Stomach (tissue), 9 donors: ENCODE results near the gene RET. TPM values are rescaled to one million over a fixed set of nuclear protein-coding genes. Genes with fewer than 3 reads are reported as not detected.
"Not testable (repeated sequence)": the region's sequence is repeated elsewhere in the genome, so short reads cannot be mapped to it uniquely, and the experiment has no call there.

ENCODE experiments used
- DNase-seq, 2 donors: peaks; one replicate each; pipeline versions ENCODE4 v3.0.0 to v3.0.0-alpha.2; 2013 to 2019
- H3K27ac ChIP-seq, 5 donors: fragments of 200-600 bp in 4 of 5; sonication (generic) in 4 of 5; one replicate each; pipeline ENCODE4 v1.5.1; 2013 to 2019; ENCODE audit warnings: mild to moderate bottlenecking in 1 of 5, moderate library complexity in 1 of 5
- H3K27me3 ChIP-seq, 3 donors: fragments of 200-600 bp; sonication (generic); one replicate each; pipeline ENCODE4 v1.5.1; 2017 to 2019; ENCODE audit warnings: mixed run types in 1 of 3
- H3K36me3 ChIP-seq, 4 donors: fragments of 200-600 bp; sonication (generic); 1 replicate in 3 of 4; 2 replicates in 1 of 4; pipeline ENCODE4 v1.5.1; 2016 to 2019
- H3K4me1 ChIP-seq, 4 donors: fragments of 200-600 bp; sonication (generic); one replicate each; pipeline ENCODE4 v1.5.1; 2016 to 2019
- H3K4me3 ChIP-seq, 4 donors: fragments of 200-600 bp; sonication (generic) in 3 of 4; one replicate each; pipeline ENCODE4 v1.5.1; 2016 to 2019; ENCODE audit warnings: mild to moderate bottlenecking in 1 of 4
- H3K9me3 ChIP-seq, 4 donors: fragments of 200-600 bp; sonication (generic); one replicate each; pipeline ENCODE4 v1.5.1; 2016 to 2019
- CTCF ChIP-seq, 7 experiments: fragments of 450-650 bp in 4 of 7; fragments of 200-600 bp in 3 of 7; sonication (generic) in 3 of 7; IDR thresholded peaks; one replicate each; pipeline ENCODE4 v1.5.1; 2016 to 2019; ENCODE audit warnings: antibody characterized with exemption in 7 of 7, control low read depth in 2 of 7, mild to moderate bottlenecking in 1 of 7
- EP300 ChIP-seq: sonication (generic); formaldehyde crosslinking; IDR thresholded peaks from one replicate; pipeline ENCODE4 v1.6.1; 2017; ENCODE audit warnings: antibody characterized with exemption
- POLR2A ChIP-seq, 4 donors: fragments of 450-650 bp; IDR thresholded peaks; one replicate each; pipeline ENCODE4 v1.6.1; 2016; ENCODE audit warnings: antibody characterized with exemption in 4 of 4, control low read depth in 2 of 4, mild to moderate bottlenecking in 1 of 4, moderate library complexity in 1 of 4
- POLR2AphosphoS5 ChIP-seq, 3 donors: sonication (generic); formaldehyde crosslinking; IDR thresholded peaks; one replicate each; pipeline ENCODE4 v1.6.1; 2016; ENCODE audit warnings: antibody characterized with exemption in 3 of 3
- WGBS, 5 donors: extraction: QIAGEN DNeasy Blood & Tissue Kit in 3 of 5; methylation state at CpG; one replicate each; pipeline versions ENCODE4 v1.1.5 to v1.1.7; 2013 to 2018; 5-methylcytosine and 5-hydroxymethylcytosine counted together
- intact Hi-C: fragments of 100-400 bp; cut with DNase I; formaldehyde crosslinking; loops from one replicate; pipeline ENCODE4 v1.15.1; 2023; ENCODE audit warnings: low total_unique reads
- polyA plus RNA-seq, 3 donors: library from polyadenylated mRNA; stranded (reverse); fragments of 200-250 nt; gene quantifications; one replicate each; pipeline ENCODE4 v1.2.3, GENCODE V29; 2013
- total RNA-seq, 5 donors: library from RNA; depleted of rRNA; stranded (reverse); fragments of >200 nt; gene quantifications; one replicate each; pipeline versions ENCODE4 v1.1.0 to v1.2.3, GENCODE V29; 2014 to 2016
- donor health status: healthy with polysubstance abuse.
- donor health status: Bipolar disorder and iron deficiency.
- donor health status: healthy.

RET gene
- total and polyA plus RNA-seq, 8 donors = 0.31 to 9.8 (median 2.5) TPM; not detected in 2

GRCh38 chr10:43093423-43094076 is 16.7 kb downstream of the RET start:
- Histone ChIP-seq H3K4me3 (no peak overlapping the region), H3K27me3 (peaks cover 0 to 12% (median 0%) of the 10 kb centered on the region in 3 donors), H3K4me1 (peaks cover 0 to 8% (median 0%) of the 10 kb centered on the region in 4 donors), H3K36me3 (no peaks in the 10 kb centered on the region), H3K27ac (no peak overlapping the region), H3K9me3 (no peaks in the 10 kb centered on the region)
- no peak for TF ChIP-seq POLR2A (IDR thresholded peaks at IDR 0.05)
- no peak for TF ChIP-seq POLR2AphosphoS5 (IDR thresholded peaks at IDR 0.05)
- no peak for TF ChIP-seq EP300
- TF ChIP-seq CTCF (IDR thresholded peaks at IDR 0.05) = no peak
- 20 to 38% (median 27%) methylated on average over 12 of the region's 12 CpGs for WGBS, 5 donors
- intact Hi-C loops = no loop called here
- peak in 1 of 2 donors; percentile 54 for DNase-seq

DNA sequence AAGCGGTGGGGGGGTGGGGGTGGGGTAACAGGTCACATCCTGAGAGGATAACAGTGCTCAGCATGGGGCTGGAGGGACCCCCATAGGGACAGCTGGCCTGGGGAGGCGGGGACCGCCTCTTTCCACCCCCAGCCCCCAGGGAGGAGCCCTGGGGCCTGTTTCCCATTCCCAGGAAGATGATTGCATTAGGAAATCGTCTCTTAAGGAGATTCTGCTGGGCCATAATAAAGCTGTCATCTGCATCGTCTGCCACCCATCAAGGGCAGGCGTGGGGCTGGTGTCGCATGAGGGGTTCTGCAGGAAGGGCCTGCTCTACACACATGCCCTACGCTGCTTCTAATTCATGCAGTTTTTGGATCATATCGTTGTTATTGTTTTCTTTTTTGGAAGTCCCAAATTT is 17.2 kb downstream of the RET start:
- TF ChIP-seq CTCF (IDR thresholded peaks at IDR 0.05) (no peak), POLR2AphosphoS5 (IDR thresholded peaks at IDR 0.05) (no peak), EP300 (no peak), POLR2A (IDR thresholded peaks at IDR 0.05) (no peak)
- no peak for DNase-seq
- H3K27me3 ChIP-seq = peaks cover 0 to 12% (median 0%) of the 10 kb centered on the region in 3 donors
- H3K36me3 ChIP-seq = no peaks in the 10 kb centered on the region
- no peak overlapping the region for H3K4me3 ChIP-seq
- no peaks in the 10 kb centered on the region for H3K9me3 ChIP-seq
- WGBS, 5 donors = 69 to 72% (median 69%) methylated on average over 9 of the region's 9 CpGs
- H3K27ac ChIP-seq = no peak overlapping the region
- peaks cover 0 to 8% (median 0%) of the 10 kb centered on the region in 4 donors for H3K4me1 ChIP-seq
- intact Hi-C loops = no loop called here

GRCh38 chr10:43099339-43099738 is 22.5 kb downstream of the RET start:
- DNase-seq, intact Hi-C loops, H3K9me3 ChIP-seq, H3K4me1 ChIP-seq, H3K4me3 ChIP-seq, H3K36me3 ChIP-seq, H3K27ac ChIP-seq: not testable (repeated sequence)
- WGBS, 5 donors = 80 to 87% (median 84%) methylated on average over 6 of the region's 6 CpGs
- H3K27me3 ChIP-seq = peaks cover 0 to 54% (median 1%) of the 10 kb centered on the region in 3 donors

DNA sequence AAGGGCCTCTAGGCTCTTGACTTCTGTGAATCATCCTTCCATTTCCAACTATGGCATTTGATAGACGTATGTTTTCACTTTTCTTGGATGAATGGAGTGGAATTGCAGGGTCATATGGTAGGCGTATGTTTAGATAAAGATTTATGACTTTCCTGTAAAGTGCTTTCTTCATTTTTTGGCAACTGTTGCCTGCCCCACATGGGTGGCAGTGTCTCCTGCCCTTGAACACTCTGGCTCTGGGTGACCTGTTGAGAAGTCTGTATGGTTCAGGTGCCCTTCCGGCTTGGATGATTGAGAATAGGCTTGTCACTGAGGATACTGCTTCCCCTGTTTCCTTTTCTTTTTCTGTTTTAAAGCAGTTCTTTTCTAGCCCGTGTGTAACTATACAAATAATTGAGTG is 23.1 kb downstream of the RET start:
- H3K27ac ChIP-seq = no peak overlapping the region
- H3K4me3 ChIP-seq = no peak overlapping the region
- no peak for DNase-seq
- H3K27me3 ChIP-seq = peaks cover 0 to 59% (median 7%) of the 10 kb centered on the region in 3 donors
- no peak for TF ChIP-seq POLR2A (IDR thresholded peaks at IDR 0.05)
- TF ChIP-seq EP300 = no peak
- no peak for TF ChIP-seq POLR2AphosphoS5 (IDR thresholded peaks at IDR 0.05)
- TF ChIP-seq CTCF (IDR thresholded peaks at IDR 0.05) = no peak
- 67 to 76% (median 70%) methylated on average over 4 of the region's 4 CpGs for WGBS, 5 donors
- peaks cover 5 to 7% (median 6%) of the 10 kb centered on the region in 4 donors for H3K4me1 ChIP-seq
- intact Hi-C loops = loop anchor here (5.0 kb wide), 1 partner anchor 233 kb away; no protein-coding TSS in a partner anchor
- no peaks in the 10 kb centered on the region for H3K36me3 ChIP-seq
- no peaks in the 10 kb centered on the region for H3K9me3 ChIP-seq

DNA sequence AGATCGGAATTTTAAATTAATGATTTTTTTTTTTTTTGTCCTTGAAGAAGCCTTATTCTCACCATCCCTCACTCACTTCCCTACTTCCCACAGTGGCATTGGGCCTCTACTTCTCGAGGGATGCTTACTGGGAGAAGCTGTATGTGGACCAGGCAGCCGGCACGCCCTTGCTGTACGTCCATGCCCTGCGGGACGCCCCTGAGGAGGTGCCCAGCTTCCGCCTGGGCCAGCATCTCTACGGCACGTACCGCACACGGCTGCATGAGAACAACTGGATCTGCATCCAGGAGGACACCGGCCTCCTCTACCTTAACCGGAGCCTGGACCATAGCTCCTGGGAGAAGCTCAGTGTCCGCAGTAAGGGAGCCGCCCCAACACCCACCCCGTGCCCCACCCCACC is 23.5 kb downstream of the RET start:
- 79 to 91% (median 85%) methylated on average over 15 to 17 of the region's 17 CpGs for WGBS, 5 donors
- peaks cover 0 to 60% (median 10%) of the 10 kb centered on the region in 3 donors for H3K27me3 ChIP-seq
- no peak overlapping the region for H3K27ac ChIP-seq
- TF ChIP-seq POLR2A (IDR thresholded peaks at IDR 0.05) (no peak), CTCF (IDR thresholded peaks at IDR 0.05) (no peak), EP300 (no peak), POLR2AphosphoS5 (IDR thresholded peaks at IDR 0.05) (no peak)
- DNase-seq = no peak
- no peaks in the 10 kb centered on the region for H3K9me3 ChIP-seq
- no peaks in the 10 kb centered on the region for H3K36me3 ChIP-seq
- intact Hi-C loops = loop anchor here (5.0 kb wide), 1 partner anchor 233 kb away; no protein-coding TSS in a partner anchor
- H3K4me1 ChIP-seq = peaks cover 6 to 11% (median 11%) of the 10 kb centered on the region in 4 donors
- no peak overlapping the region for H3K4me3 ChIP-seq
